ENCODE measurements around the gene MRFAP1.

DNA sequence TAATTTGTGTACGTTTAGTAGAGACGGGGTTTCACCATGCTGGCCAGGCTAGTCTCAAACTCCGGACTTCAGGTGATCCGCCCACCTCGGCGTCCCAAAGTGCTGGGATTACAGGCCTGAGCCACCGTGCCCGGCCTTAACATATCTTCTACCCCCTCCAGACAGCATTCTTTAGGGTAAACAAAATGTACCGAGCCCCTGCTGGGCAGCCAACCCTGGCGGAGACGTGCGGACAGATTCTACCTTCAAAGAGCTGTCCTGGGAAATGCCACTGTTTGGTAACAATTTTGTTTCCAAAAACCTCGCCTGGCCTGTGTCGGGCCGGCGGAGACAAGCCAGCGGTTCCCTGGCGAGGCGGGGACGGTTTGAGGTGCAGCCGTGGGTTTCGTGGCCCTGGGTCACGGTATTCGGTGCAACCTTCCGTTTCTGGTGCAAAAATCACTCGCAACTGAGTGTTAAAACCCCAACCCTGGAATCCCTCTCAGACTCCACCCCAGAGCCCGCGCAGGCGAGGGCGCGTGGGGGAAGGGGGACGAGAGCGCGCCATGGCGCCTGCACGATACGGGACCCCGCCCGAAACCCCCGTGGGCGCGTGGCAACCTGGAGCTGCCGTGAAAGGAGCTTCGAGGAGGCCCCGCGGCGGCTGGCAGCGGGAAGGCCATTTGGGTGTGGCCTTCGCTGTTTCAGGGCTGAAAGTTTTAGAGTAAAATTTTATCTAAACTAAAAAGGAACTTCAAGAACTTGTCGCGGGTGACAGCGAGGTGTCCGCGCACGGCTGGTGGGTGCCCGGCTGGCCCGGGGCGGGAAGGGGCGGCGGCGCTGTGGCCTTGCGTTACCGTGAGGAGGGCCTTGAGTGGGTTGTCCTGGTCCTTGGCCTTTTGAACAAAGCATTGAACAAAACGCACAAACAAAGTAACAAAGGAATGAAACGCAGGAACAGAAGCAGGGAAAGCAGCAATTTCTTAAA lies 17.0 kb downstream of the MRFAP1 start:
- TF ChIP-seq CTCF (conservative IDR thresholded peaks at IDR 0.05) (no peak), ZFX (IDR thresholded peaks at IDR 0.05) (no peak)
